PC-3 (cell line): Measurements from ENCODE around the gene NTM.

Experiments used
- EZH2phosphoT487 ChIP-seq: fragments of 300-600 bp; sonication (generic); IDR thresholded peaks from 2 replicates; pipeline ENCODE4 v1.6.1; 2018; ENCODE audit warnings: mild to moderate bottlenecking, antibody characterized with exemption, low read length, borderline replicate concordance
- TF ChIP-seq, protein P1 (sequence below): fragments of 300-600 bp; sonication (generic); conservative IDR thresholded peaks from 2 replicates; pipeline ENCODE4 v1.5.1; 2017; ENCODE audit warnings: antibody characterized with exemption, low read depth, mild to moderate bottlenecking, low read length

GRCh38 chr11:131463649-131464425 is 93.4 kb downstream of the NTM start:
- TF ChIP-seq, protein P1, sequence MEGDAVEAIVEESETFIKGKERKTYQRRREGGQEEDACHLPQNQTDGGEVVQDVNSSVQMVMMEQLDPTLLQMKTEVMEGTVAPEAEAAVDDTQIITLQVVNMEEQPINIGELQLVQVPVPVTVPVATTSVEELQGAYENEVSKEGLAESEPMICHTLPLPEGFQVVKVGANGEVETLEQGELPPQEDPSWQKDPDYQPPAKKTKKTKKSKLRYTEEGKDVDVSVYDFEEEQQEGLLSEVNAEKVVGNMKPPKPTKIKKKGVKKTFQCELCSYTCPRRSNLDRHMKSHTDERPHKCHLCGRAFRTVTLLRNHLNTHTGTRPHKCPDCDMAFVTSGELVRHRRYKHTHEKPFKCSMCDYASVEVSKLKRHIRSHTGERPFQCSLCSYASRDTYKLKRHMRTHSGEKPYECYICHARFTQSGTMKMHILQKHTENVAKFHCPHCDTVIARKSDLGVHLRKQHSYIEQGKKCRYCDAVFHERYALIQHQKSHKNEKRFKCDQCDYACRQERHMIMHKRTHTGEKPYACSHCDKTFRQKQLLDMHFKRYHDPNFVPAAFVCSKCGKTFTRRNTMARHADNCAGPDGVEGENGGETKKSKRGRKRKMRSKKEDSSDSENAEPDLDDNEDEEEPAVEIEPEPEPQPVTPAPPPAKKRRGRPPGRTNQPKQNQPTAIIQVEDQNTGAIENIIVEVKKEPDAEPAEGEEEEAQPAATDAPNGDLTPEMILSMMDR: no peak
- TF ChIP-seq EZH2phosphoT487: no peak
